DOHH2 (cell line): ENCODE results near the gene NCKIPSD.

Source experiments
- H3F3A ChIP-seq: fragments of 200-600 bp; sonication (generic), shearing (Covaris generic); 2 replicates; pipeline ENCODE4 v1.6.0; 2016; ENCODE audit warnings: antibody characterized with exemption, mild to moderate bottlenecking; ENCODE audit not compliant: control insufficient read depth, insufficient read depth
- H3K27ac ChIP-seq: fragments of 200-600 bp; sonication (generic); 2 replicates; pipeline ENCODE4 v1.5.1; 2014; ENCODE audit warnings: low read depth, mild to moderate bottlenecking, low read length, moderate library complexity
- H3K27me3 ChIP-seq: fragments of 200-600 bp; sonication (generic); 2 replicates; pipeline ENCODE4 v1.6.1; 2014; ENCODE audit warnings: mild to moderate bottlenecking, low read length, mixed read lengths; ENCODE audit not compliant: control insufficient read depth
- H3K36me3 ChIP-seq: fragments of 200-600 bp; sonication (generic); 2 replicates; pipeline ENCODE4 v1.6.1; 2014; ENCODE audit warnings: mild to moderate bottlenecking, low read length, moderate library complexity, mixed read lengths; ENCODE audit not compliant: control insufficient read depth
- H3K4me1 ChIP-seq: fragments of 200-600 bp; sonication (generic); 2 replicates; pipeline ENCODE4 v1.6.1; 2014; ENCODE audit warnings: mild to moderate bottlenecking, low read length, mixed read lengths; ENCODE audit not compliant: control insufficient read depth
- H3K4me2 ChIP-seq: fragments of 200-600 bp; sonication (generic); 2 replicates; pipeline ENCODE4 v1.6.0; 2014; ENCODE audit warnings: mild to moderate bottlenecking, low read length, moderate library complexity
- H3K4me3 ChIP-seq: fragments of 200-600 bp; sonication (generic); 2 replicates; pipeline ENCODE4 v1.5.1; 2014; ENCODE audit warnings: mild to moderate bottlenecking, low read length, mixed read lengths
- H3K79me2 ChIP-seq: fragments of 200-600 bp; sonication (generic); 2 replicates; pipeline ENCODE4 v1.6.1; 2014; ENCODE audit warnings: mild to moderate bottlenecking, low read length, mixed read lengths; ENCODE audit not compliant: control insufficient read depth
- H3K9me2 ChIP-seq: fragments of 200-600 bp; sonication (generic); replicated peaks from 2 replicates; pipeline ENCODE4 v1.6.1; 2014; ENCODE audit warnings: mild to moderate bottlenecking, low read length, mixed read lengths; ENCODE audit not compliant: control insufficient read depth
- H3K9me3 ChIP-seq: fragments of 200-600 bp; sonication (generic); 2 replicates; pipeline ENCODE4 v1.6.1; 2014; ENCODE audit warnings: antibody characterized with exemption, low read length, mixed read lengths; ENCODE audit not compliant: control insufficient read depth, insufficient read depth
- H4K20me1 ChIP-seq: fragments of 200-600 bp; sonication (generic); 2 replicates; pipeline ENCODE4 v1.6.0; 2014; ENCODE audit warnings: low read depth, mild to moderate bottlenecking, antibody characterized with exemption, low read length, moderate library complexity; ENCODE audit not compliant: control insufficient read depth, insufficient read depth
- EZH2phosphoT487 ChIP-seq: fragments of 200-600 bp; sonication (generic); IDR thresholded peaks from 2 replicates; pipeline ENCODE4 v1.6.1; 2017; ENCODE audit warnings: borderline replicate concordance, mild to moderate bottlenecking, antibody characterized with exemption, low read length, moderate library complexity, mixed read lengths
- TF ChIP-seq, protein P1 (sequence below): fragments of 200-600 bp; sonication (generic); IDR thresholded peaks from one replicate; pipeline ENCODE4 v1.5.1; 2014; ENCODE audit warnings: antibody characterized with exemption, mild to moderate bottlenecking, low read depth, low read length; ENCODE audit not compliant: poor library complexity, severe bottlenecking

Gene NCKIPSD

DNA sequence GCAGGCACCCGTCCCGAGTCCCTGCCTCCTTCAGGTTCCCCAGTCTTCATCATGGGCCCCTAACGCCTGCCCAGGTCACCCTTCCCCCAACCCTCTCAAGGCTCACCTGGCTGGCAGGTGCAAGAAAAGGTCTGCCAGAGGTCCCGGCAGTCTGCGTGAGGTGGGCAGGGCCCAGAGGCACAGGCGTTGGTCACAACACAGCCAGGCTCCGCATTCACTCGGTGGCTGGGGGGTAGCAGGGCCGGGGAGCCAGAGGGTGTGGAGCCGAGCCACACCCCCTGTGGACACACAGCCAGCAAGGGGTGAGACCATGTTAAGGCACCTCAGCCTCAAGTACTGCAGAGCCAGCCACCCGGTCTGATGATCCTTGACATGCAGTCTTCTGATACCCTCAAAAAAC is 33.9 kb downstream of the NCKIPSD start:
- no peak overlapping the region for H3K4me2 ChIP-seq
- H3K9me2 ChIP-seq: no peaks in the 10 kb centered on the region
- H3K9me3 ChIP-seq: no peaks in the 10 kb centered on the region
- H3K4me1 ChIP-seq: peaks cover 31% of the 10 kb centered on the region
- no peaks in the 10 kb centered on the region for H3K79me2 ChIP-seq
- H4K20me1 ChIP-seq: no peaks in the 10 kb centered on the region
- no peak for TF ChIP-seq EZH2phosphoT487
- TF ChIP-seq, protein P1, sequence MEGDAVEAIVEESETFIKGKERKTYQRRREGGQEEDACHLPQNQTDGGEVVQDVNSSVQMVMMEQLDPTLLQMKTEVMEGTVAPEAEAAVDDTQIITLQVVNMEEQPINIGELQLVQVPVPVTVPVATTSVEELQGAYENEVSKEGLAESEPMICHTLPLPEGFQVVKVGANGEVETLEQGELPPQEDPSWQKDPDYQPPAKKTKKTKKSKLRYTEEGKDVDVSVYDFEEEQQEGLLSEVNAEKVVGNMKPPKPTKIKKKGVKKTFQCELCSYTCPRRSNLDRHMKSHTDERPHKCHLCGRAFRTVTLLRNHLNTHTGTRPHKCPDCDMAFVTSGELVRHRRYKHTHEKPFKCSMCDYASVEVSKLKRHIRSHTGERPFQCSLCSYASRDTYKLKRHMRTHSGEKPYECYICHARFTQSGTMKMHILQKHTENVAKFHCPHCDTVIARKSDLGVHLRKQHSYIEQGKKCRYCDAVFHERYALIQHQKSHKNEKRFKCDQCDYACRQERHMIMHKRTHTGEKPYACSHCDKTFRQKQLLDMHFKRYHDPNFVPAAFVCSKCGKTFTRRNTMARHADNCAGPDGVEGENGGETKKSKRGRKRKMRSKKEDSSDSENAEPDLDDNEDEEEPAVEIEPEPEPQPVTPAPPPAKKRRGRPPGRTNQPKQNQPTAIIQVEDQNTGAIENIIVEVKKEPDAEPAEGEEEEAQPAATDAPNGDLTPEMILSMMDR: no peak
- H3K4me3 ChIP-seq: no peak overlapping the region
- no peaks in the 10 kb centered on the region for H3K36me3 ChIP-seq
- no peaks in the 10 kb centered on the region for H3F3A ChIP-seq
- H3K27ac ChIP-seq: no peak overlapping the region
- H3K27me3 ChIP-seq: no peaks in the 10 kb centered on the region

DNA sequence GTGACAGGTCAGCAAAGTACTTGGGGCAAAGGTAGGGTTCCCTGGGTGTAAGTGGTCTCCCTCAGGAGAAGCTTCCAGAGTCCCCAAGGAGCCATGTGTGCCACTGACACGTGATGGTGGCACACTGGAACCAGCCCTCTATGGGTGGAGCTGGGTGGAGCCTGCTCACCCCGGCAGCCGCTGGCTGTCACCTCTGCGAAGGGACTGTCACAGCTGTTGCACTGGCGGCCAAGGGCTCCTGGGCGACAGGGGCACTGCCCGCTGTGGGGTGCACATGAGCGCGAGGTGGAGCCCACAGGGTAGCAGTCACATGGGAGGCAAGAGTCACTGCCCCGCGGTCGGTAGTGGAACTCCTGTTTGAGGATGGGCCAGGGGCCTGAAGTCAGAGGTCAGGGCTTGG is 35.0 kb downstream of the NCKIPSD start:
- H3K79me2 ChIP-seq: no peaks in the 10 kb centered on the region
- H3K27me3 ChIP-seq: no peaks in the 10 kb centered on the region
- no peaks in the 10 kb centered on the region for H3K9me2 ChIP-seq
- H3K4me3 ChIP-seq: no peak overlapping the region
- no peaks in the 10 kb centered on the region for H3K9me3 ChIP-seq
- H3F3A ChIP-seq: no peaks in the 10 kb centered on the region
- no peaks in the 10 kb centered on the region for H4K20me1 ChIP-seq
- peaks cover 23% of the 10 kb centered on the region for H3K4me1 ChIP-seq
- no peak for TF ChIP-seq EZH2phosphoT487
- TF ChIP-seq, protein P1: no peak
- no peaks in the 10 kb centered on the region for H3K36me3 ChIP-seq
- H3K4me2 ChIP-seq: no peak overlapping the region
- H3K27ac ChIP-seq: no peak overlapping the region

DNA sequence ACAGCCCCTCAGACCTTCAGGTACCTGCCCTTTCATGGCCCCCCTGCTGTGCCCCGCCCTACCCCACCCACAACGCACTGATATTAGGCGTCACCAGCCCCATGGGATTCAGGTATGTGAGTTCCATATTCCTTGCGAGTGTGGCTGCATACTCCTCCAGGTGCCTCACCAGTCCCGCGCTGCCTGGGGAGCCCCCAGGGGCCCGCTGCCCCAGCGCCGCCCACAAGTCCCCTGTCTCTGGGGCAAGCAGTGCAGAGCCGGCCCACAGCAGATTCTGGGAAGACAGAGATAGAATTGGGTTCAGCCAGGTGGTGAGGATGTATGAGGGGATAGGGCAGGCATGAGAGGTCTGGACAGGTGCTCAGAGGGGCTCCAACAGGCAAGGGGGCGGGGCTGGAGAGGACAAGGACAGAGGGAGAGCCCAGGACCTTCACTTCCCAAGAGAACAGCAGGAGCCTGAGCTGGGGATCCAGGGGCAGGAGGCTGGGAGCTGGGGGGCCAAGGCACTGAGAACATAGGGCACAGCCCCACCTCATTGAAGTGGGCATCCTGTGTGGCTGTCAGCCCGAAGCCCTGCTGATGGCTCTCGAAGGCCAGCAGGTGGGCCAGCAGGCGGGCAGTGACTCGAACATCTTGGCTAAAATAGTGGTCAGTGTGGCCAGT is 37.4 kb downstream of the NCKIPSD start:
- no peaks in the 10 kb centered on the region for H3K79me2 ChIP-seq
- no peaks in the 10 kb centered on the region for H3F3A ChIP-seq
- H3K27me3 ChIP-seq: no peaks in the 10 kb centered on the region
- H3K4me3 ChIP-seq: no peak overlapping the region
- no peaks in the 10 kb centered on the region for H4K20me1 ChIP-seq
- H3K4me2 ChIP-seq: no peak overlapping the region
- no peaks in the 10 kb centered on the region for H3K36me3 ChIP-seq
- H3K4me1 ChIP-seq: peaks cover 5% of the 10 kb centered on the region
- H3K27ac ChIP-seq: no peak overlapping the region
- no peaks in the 10 kb centered on the region for H3K9me3 ChIP-seq
- no peaks in the 10 kb centered on the region for H3K9me2 ChIP-seq
- TF ChIP-seq, protein P1: no peak
- no peak for TF ChIP-seq EZH2phosphoT487
